ENCODE measurements around the gene FBLN1.

Gene FBLN1

GRCh38 chr22:45548247-45548840 lies 45.7 kb downstream of the FBLN1 start:
- no peak for DNase-seq (ENCODE audit: insufficient read length, low spot score)
- no peak for FAIRE-seq

DNA sequence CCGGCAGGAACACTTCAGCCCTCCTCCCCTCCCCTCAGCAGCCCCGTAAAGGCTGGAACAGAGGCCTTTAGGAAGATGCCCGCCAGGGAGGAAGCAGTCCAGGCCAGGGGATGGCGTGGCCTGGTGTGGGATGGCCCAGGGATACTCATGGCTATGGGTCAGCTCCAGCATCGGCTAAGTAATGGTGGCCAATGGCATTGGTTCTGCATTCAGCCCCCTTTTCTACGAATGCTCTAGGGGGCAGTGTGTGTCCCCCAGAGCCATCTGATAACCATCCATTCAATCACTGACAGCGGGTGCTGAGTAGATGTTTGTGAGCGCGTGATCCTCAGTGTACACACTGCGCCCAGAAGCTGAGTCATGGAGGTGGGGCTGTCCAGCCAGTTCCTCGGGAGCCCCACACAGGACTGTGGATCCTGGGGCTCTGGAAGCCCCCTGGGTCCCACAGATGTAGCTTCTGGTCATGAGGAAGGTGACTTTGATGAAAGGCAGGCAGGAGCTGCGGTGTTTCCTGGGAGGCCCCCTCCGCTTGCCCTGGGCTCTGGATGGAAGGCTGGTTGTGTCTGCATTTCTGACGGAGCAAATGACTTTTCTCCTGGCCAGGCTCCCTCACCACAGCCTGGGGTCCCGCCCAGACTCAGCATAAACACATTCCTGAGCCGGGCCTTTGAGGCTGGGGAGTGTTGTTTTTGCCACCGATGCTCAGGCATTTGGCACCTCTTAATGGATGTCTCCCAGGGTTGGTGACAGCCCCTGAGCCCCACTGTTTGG lies 46.5 kb downstream of the FBLN1 start:
- DNase-seq (ENCODE audit: insufficient read length, low spot score) (no peak), FAIRE-seq (no peak)
- TF ChIP-seq POLR2A (IDR thresholded peaks at IDR 0.05; ENCODE audit: low read depth, low read length), result no peak
- TF ChIP-seq TAF1 (IDR thresholded peaks at IDR 0.05; ENCODE audit: low read depth, low read length), result no peak
- no peak for TF ChIP-seq SPI1 (IDR thresholded peaks at IDR 0.05; ENCODE audit: low read depth, low read length)
- no peak for TF ChIP-seq POU2F2 (IDR thresholded peaks at IDR 0.05; ENCODE audit: low read depth, low read length)
- no peak for TF ChIP-seq POLR2AphosphoS5 (IDR thresholded peaks at IDR 0.05; ENCODE audit: low read depth, low read length)

More at GRCh38 chr22:45548247-45548840, 45.7 kb downstream of the FBLN1 start:
- TF ChIP-seq SPI1 (IDR thresholded peaks at IDR 0.05; ENCODE audit: low read depth, low read length) (no peak), TAF1 (IDR thresholded peaks at IDR 0.05; ENCODE audit: low read depth, low read length) (no peak), PAX5 (IDR thresholded peaks at IDR 0.05; ENCODE audit: insufficient read depth, low read length, severe bottlenecking) (no peak), POLR2A (IDR thresholded peaks at IDR 0.05; ENCODE audit: low read depth, low read length) (no peak), POLR2AphosphoS5 (IDR thresholded peaks at IDR 0.05; ENCODE audit: low read depth, low read length) (no peak), POU2F2 (IDR thresholded peaks at IDR 0.05; ENCODE audit: low read depth, low read length) (no peak)

DNA sequence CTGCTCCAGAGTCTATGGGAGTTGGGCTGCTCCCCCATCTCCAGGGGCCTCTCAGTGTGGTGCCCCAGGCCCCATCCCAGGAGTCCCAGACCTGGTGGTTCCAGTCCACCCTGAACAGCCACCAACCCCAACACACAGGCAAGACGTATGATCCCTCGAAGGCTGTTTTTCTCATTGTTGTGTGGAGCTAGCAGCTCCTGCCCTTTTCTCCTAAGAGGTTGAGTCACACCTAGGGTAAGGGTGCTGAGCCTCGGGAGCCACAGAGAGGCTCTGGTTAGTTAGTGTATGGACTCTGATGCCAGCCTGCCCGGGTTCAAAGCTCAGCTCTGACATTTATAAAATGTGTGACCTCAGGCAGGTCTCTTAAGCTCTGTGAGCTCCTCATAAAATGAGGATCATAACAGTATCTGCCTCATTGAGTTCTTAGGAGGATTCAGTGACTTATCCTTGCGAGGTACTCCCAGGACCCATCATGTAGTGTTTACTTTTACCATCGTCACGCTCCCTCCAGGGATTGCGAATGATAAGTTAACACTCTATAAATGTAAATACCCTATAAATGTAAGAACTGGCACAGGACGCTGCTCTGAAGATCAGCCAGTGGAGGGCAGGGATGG lies 47.2 kb downstream of the FBLN1 start:
- TF ChIP-seq POLR2AphosphoS5 (IDR thresholded peaks at IDR 0.05; ENCODE audit: low read depth, low read length) (no peak), PAX5 (IDR thresholded peaks at IDR 0.05; ENCODE audit: insufficient read depth, low read length, severe bottlenecking) (no peak), POLR2A (IDR thresholded peaks at IDR 0.05; ENCODE audit: low read depth, low read length) (no peak), POU2F2 (IDR thresholded peaks at IDR 0.05; ENCODE audit: low read depth, low read length) (no peak), TAF1 (IDR thresholded peaks at IDR 0.05; ENCODE audit: low read depth, low read length) (no peak), SPI1 (IDR thresholded peaks at IDR 0.05; ENCODE audit: low read depth, low read length) (no peak)
- DNase-seq (ENCODE audit: insufficient read length, low spot score) (no peak), FAIRE-seq (no peak)

DNA sequence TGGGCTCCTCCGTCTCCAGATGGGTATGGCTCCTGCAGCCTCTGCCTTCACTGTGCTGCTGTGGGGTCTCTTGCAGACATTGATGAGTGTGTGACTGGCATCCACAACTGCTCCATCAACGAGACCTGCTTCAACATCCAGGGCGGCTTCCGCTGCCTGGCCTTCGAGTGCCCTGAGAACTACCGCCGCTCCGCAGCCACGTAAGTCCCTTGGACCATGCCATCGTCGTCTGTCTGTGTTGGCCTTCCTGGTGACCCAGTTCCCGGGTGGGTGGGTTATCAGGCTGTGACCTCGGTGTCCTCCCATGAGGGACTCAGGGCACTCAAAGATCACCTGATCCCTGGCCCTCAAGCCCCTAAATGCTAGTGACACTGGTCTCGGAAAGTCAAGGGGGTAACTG lies 47.7 kb downstream of the FBLN1 start:
- DNase-seq (ENCODE audit: insufficient read length, low spot score) (no peak), FAIRE-seq (no peak)
- TF ChIP-seq POU2F2 (IDR thresholded peaks at IDR 0.05; ENCODE audit: low read depth, low read length), result no peak
- TF ChIP-seq SPI1 (IDR thresholded peaks at IDR 0.05; ENCODE audit: low read depth, low read length), result no peak
- TF ChIP-seq PAX5 (IDR thresholded peaks at IDR 0.05; ENCODE audit: insufficient read depth, low read length, severe bottlenecking), result no peak
- no peak for TF ChIP-seq POLR2AphosphoS5 (IDR thresholded peaks at IDR 0.05; ENCODE audit: low read depth, low read length)
- no peak for TF ChIP-seq POLR2A (IDR thresholded peaks at IDR 0.05; ENCODE audit: low read depth, low read length)
- TF ChIP-seq TAF1 (IDR thresholded peaks at IDR 0.05; ENCODE audit: low read depth, low read length), result no peak

DNA sequence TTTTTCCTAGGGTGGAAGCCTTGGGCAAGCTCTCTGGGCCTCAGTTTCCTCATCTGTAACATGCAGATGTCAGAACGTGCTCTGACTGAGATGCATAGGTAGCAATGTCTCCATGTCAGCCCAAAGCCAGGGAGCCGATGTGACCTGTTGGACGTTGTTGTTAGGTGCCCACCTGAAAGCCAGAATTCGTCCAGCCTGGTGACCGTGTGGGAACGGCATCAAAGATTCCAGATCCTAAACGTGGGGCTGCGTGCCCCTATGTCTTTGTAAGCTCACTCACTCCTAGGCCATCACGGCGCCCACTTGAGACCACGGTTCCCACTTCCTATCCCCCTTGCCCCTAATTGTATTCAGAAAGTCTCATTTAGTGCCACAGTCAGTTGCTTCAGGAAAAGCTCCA lies 48.2 kb downstream of the FBLN1 start:
- TF ChIP-seq TAF1 (IDR thresholded peaks at IDR 0.05; ENCODE audit: low read depth, low read length) (no peak), POLR2A (IDR thresholded peaks at IDR 0.05; ENCODE audit: low read depth, low read length) (no peak)
- FAIRE-seq, result no peak
- no peak for DNase-seq (ENCODE audit: insufficient read length, low spot score)

- no peak for DNase-seq (ENCODE audit: insufficient read length, low spot score)
- no peak for TF ChIP-seq SPI1 (IDR thresholded peaks at IDR 0.05; ENCODE audit: low read depth, low read length)
- no peak for TF ChIP-seq TAF1 (IDR thresholded peaks at IDR 0.05; ENCODE audit: low read depth, low read length)
- no peak for TF ChIP-seq POLR2A (IDR thresholded peaks at IDR 0.05; ENCODE audit: low read depth, low read length)
- no peak for TF ChIP-seq PAX5 (IDR thresholded peaks at IDR 0.05; ENCODE audit: insufficient read depth, low read length, severe bottlenecking)
- no peak for TF ChIP-seq POU2F2 (IDR thresholded peaks at IDR 0.05; ENCODE audit: low read depth, low read length)
- TF ChIP-seq POLR2AphosphoS5 (IDR thresholded peaks at IDR 0.05; ENCODE audit: low read depth, low read length), result no peak
- no peak for FAIRE-seq
These were observed 48.8 kb downstream of the FBLN1 start for GRCh38 chr22:45551310-45552016.

- FAIRE-seq (no peak), DNase-seq (ENCODE audit: insufficient read length, low spot score) (no peak)
- no peak for TF ChIP-seq SPI1 (IDR thresholded peaks at IDR 0.05; ENCODE audit: low read depth, low read length)
- TF ChIP-seq TAF1 (IDR thresholded peaks at IDR 0.05; ENCODE audit: low read depth, low read length), result no peak
- no peak for TF ChIP-seq POLR2A (IDR thresholded peaks at IDR 0.05; ENCODE audit: low read depth, low read length)
- TF ChIP-seq PAX5 (IDR thresholded peaks at IDR 0.05; ENCODE audit: insufficient read depth, low read length, severe bottlenecking), result no peak
- TF ChIP-seq POU2F2 (IDR thresholded peaks at IDR 0.05; ENCODE audit: low read depth, low read length), result no peak
- no peak for TF ChIP-seq POLR2AphosphoS5 (IDR thresholded peaks at IDR 0.05; ENCODE audit: low read depth, low read length)
These were observed 49.3 kb downstream of the FBLN1 start for GRCh38 chr22:45552017-45552411.

- DNase-seq (ENCODE audit: insufficient read length, low spot score) (no peak), FAIRE-seq (no peak)
- TF ChIP-seq POLR2AphosphoS5 (IDR thresholded peaks at IDR 0.05; ENCODE audit: low read depth, low read length) (no peak), SPI1 (IDR thresholded peaks at IDR 0.05; ENCODE audit: low read depth, low read length) (no peak)
These were observed 50.1 kb downstream of the FBLN1 start for GRCh38 chr22:45552580-45553350.

All from GM12891 (cell line).